ENCODE results near the gene CABLES1.

The CABLES1 gene

DNA sequence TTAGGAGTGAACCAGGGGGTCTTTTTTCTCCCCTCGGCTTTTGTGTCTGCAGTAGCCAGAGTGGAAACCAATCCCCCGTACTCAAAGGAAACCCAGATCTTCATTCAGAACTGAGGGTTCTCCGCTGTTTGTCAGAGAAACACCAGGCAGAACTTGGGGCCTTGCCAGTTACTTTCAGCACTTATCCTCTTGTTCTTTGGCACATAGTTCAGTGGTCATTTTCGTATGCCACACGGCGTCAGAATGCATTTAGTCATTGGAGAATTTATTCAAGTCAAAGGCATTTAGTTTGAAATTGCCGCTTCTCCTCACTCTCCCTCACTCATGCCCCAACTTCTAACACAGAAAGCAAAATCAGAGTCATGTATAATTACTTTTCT lies 102.9 kb downstream of the CABLES1 start:
- Histone ChIP-seq H3K4me1 (ENCODE audit: insufficient read depth, low read length, severe bottlenecking) (peaks cover 89% of the 10 kb centered on the region), H3K36me3 (ENCODE audit: insufficient read depth, low read length) (no peaks in the 10 kb centered on the region), H4K20me1 (ENCODE audit: insufficient read depth, low read length) (no peaks in the 10 kb centered on the region), H3K4me3 (ENCODE audit: low read depth, low read length, poor library complexity, severe bottlenecking) (no peak overlapping the region), H3K9me2 (ENCODE audit: low read depth, low read length) (no peaks in the 10 kb centered on the region), H3F3A (ENCODE audit: insufficient read depth, low read length) (0 out of 2 replicates have a peak, but pooled peaks cover 7% of the 10 kb centered on the region), H3K4me2 (ENCODE audit: low read length) (peak overlapping the region; percentile 58), H2AFZ (ENCODE audit: low read length) (no peak overlapping the region), H3K27ac (ENCODE audit: low read depth, low read length, poor library complexity, severe bottlenecking) (peak overlapping the region; percentile 94), H3K9ac (ENCODE audit: low read length) (peak overlapping the region; percentile 43; the same call in 1 of the 2 replicates), H3K9me3 (ENCODE audit: low read length) (no peaks in the 10 kb centered on the region), H3K79me2 (ENCODE audit: insufficient read depth, low read length) (no peaks in the 10 kb centered on the region), H3K27me3 (ENCODE audit: insufficient read depth, low read length) (no peaks in the 10 kb centered on the region)
- TF ChIP-seq, protein P1, sequence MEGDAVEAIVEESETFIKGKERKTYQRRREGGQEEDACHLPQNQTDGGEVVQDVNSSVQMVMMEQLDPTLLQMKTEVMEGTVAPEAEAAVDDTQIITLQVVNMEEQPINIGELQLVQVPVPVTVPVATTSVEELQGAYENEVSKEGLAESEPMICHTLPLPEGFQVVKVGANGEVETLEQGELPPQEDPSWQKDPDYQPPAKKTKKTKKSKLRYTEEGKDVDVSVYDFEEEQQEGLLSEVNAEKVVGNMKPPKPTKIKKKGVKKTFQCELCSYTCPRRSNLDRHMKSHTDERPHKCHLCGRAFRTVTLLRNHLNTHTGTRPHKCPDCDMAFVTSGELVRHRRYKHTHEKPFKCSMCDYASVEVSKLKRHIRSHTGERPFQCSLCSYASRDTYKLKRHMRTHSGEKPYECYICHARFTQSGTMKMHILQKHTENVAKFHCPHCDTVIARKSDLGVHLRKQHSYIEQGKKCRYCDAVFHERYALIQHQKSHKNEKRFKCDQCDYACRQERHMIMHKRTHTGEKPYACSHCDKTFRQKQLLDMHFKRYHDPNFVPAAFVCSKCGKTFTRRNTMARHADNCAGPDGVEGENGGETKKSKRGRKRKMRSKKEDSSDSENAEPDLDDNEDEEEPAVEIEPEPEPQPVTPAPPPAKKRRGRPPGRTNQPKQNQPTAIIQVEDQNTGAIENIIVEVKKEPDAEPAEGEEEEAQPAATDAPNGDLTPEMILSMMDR (IDR thresholded peaks at IDR 0.05; ENCODE audit: low read length) = no peak
- no peak for TF ChIP-seq EZH2 (IDR thresholded peaks at IDR 0.05; ENCODE audit: borderline replicate concordance, low read length)

DNA sequence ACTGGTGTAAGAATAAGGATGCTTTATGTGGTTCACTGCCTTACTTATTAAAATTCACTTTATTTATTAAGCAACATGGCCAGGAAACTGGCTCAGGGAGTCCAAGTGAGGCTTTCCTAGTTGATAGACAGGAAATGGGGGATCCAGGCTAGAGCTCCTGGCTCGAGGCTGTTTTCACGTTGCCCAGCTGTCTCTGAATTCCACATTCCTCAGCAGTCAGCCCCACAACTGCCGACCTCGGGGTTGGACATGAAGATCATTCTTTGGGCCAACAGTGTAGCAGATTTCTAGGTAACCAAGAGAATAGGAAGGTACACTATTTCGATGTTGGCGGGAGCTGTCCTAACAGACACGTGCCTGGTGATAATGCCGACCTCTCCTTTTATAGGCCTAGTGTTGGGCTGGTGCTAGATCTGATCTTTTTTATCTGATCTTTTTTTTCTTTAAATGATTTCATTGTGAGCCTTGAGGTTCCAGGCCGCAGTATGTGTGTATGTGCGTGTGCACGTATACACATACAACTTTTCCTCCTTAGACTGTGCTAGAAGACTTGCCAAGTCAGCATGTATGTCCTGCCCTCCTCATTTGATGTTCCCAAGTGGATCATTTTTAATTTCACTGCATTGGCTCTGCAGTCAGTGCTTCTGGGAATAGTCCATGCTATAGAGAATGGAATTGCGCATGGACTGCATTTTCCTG lies 103.5 kb downstream of the CABLES1 start:
- H3K4me3 ChIP-seq (ENCODE audit: low read depth, low read length, poor library complexity, severe bottlenecking) = no peak overlapping the region
- no peak for TF ChIP-seq EZH2 (IDR thresholded peaks at IDR 0.05; ENCODE audit: borderline replicate concordance, low read length)
- TF ChIP-seq, protein P1 (IDR thresholded peaks at IDR 0.05; ENCODE audit: low read length) = no peak
- no peaks in the 10 kb centered on the region for H3K9me3 ChIP-seq (ENCODE audit: low read length)
- peak overlapping the region; percentile 94 for H3K27ac ChIP-seq (ENCODE audit: low read depth, low read length, poor library complexity, severe bottlenecking)
- H4K20me1 ChIP-seq (ENCODE audit: insufficient read depth, low read length) = no peaks in the 10 kb centered on the region
- peak overlapping the region; percentile 58; the same call in 1 of the 2 replicates for H3K4me2 ChIP-seq (ENCODE audit: low read length)
- H3K27me3 ChIP-seq (ENCODE audit: insufficient read depth, low read length) = no peaks in the 10 kb centered on the region
- no peaks in the 10 kb centered on the region for H3K79me2 ChIP-seq (ENCODE audit: insufficient read depth, low read length)
- peak overlapping the region; percentile 43; the same call in 1 of the 2 replicates for H3K9ac ChIP-seq (ENCODE audit: low read length)
- no peaks in the 10 kb centered on the region for H3K9me2 ChIP-seq (ENCODE audit: low read depth, low read length)
- no peak overlapping the region for H2AFZ ChIP-seq (ENCODE audit: low read length)
- 0 out of 2 replicates have a peak, but pooled peaks cover 7% of the 10 kb centered on the region for H3F3A ChIP-seq (ENCODE audit: insufficient read depth, low read length)
- H3K4me1 ChIP-seq (ENCODE audit: insufficient read depth, low read length, severe bottlenecking) = peaks cover 96% of the 10 kb centered on the region
- H3K36me3 ChIP-seq (ENCODE audit: insufficient read depth, low read length) = no peaks in the 10 kb centered on the region

- Histone ChIP-seq H3K79me2 (ENCODE audit: insufficient read depth, low read length) (no peaks in the 10 kb centered on the region), H3K9me3 (ENCODE audit: low read length) (no peaks in the 10 kb centered on the region), H3K9ac (ENCODE audit: low read length) (peak overlapping the region; percentile 43; the same call in 1 of the 2 replicates), H3K36me3 (ENCODE audit: insufficient read depth, low read length) (no peaks in the 10 kb centered on the region), H3F3A (ENCODE audit: insufficient read depth, low read length) (0 out of 2 replicates have a peak, but pooled peaks cover 7% of the 10 kb centered on the region), H3K4me3 (ENCODE audit: low read depth, low read length, poor library complexity, severe bottlenecking) (peak overlapping the region; percentile 12), H3K27me3 (ENCODE audit: insufficient read depth, low read length) (no peaks in the 10 kb centered on the region), H4K20me1 (ENCODE audit: insufficient read depth, low read length) (no peaks in the 10 kb centered on the region), H2AFZ (ENCODE audit: low read length) (no peak overlapping the region), H3K9me2 (ENCODE audit: low read depth, low read length) (no peaks in the 10 kb centered on the region), H3K4me1 (ENCODE audit: insufficient read depth, low read length, severe bottlenecking) (peaks cover 98% of the 10 kb centered on the region), H3K27ac (ENCODE audit: low read depth, low read length, poor library complexity, severe bottlenecking) (peak overlapping the region; percentile 94), H3K4me2 (ENCODE audit: low read length) (peak overlapping the region; percentile 56)
- TF ChIP-seq EZH2 (IDR thresholded peaks at IDR 0.05; ENCODE audit: borderline replicate concordance, low read length) = no peak
- TF ChIP-seq, protein P1 (IDR thresholded peaks at IDR 0.05; ENCODE audit: low read length) = no peak
These were observed 104.0 kb downstream of the CABLES1 start for GRCh38 chr18:23239350-23239692.

Measured in OCI-LY1 (cell line).